ENCODE data around the gene UGT1A4. TPM values are rescaled to one million over a fixed set of nuclear protein-coding genes. Genes with fewer than 3 reads are reported as not detected.
A peak's percentile ranks its signal among the peaks of the same experiment; 100 is the strongest.

UGT1A4 gene
- total RNA-seq, 4 donors from 2014 or later = 7.5 to 12.9 (median 12.3) TPM; not detected in 1

GRCh38 chr2:233814056-233814835 is 95.7 kb downstream of the UGT1A4 start:
- Histone ChIP-seq H3K4me3 (no peak overlapping the region), H3K4me1 (no peaks in the 10 kb centered on the region), H3K27ac (no peak overlapping the region), H3K36me3 (no peaks in the 10 kb centered on the region), H3K9me3 (no peaks in the 10 kb centered on the region), H3K27me3 (no peaks in the 10 kb centered on the region)
- peak in 2 of 3 donors; percentile 27 to 35 for DNase-seq
- TF ChIP-seq CTCF (IDR thresholded peaks at IDR 0.05) (no peak), POLR2A (IDR thresholded peaks at IDR 0.05) (no peak)

GRCh38 chr2:233815861-233816260 is 97.3 kb downstream of the UGT1A4 start:
- H3K36me3 ChIP-seq = no peaks in the 10 kb centered on the region
- H3K27ac ChIP-seq = no peak overlapping the region
- H3K9me3 ChIP-seq = no peaks in the 10 kb centered on the region
- TF ChIP-seq CTCF (IDR thresholded peaks at IDR 0.05) = no peak
- TF ChIP-seq POLR2A (IDR thresholded peaks at IDR 0.05) = no peak
- DNase-seq = no peak
- no peaks in the 10 kb centered on the region for H3K4me1 ChIP-seq
- H3K27me3 ChIP-seq = no peaks in the 10 kb centered on the region
- no peak overlapping the region for H3K4me3 ChIP-seq

DNA sequence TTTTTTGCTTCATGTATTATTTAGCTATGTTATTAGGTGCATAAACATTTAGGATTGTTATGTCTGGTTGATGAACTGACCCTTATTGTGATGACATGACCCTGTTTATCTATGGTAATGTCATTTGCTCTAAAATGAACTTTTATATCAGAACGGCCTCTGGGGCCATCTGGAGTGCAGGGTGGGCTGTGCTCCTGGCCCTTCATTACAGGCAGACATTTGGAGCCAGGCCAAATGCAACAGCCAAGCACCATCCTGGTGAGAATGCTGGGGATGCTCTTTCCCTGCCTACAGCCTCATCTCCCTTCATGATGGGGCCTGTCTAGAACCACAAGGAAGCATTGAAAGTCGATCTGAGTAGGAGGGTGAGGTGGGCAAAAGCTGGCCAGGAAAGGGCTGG is 97.8 kb downstream of the UGT1A4 start:
- Histone ChIP-seq H3K9me3 (no peaks in the 10 kb centered on the region), H3K27ac (no peak overlapping the region), H3K4me3 (no peak overlapping the region), H3K4me1 (no peaks in the 10 kb centered on the region), H3K36me3 (no peaks in the 10 kb centered on the region), H3K27me3 (no peaks in the 10 kb centered on the region)
- TF ChIP-seq CTCF (IDR thresholded peaks at IDR 0.05) (no peak), POLR2A (IDR thresholded peaks at IDR 0.05) (no peak)
- peak in 1 of 3 donors; percentile 21 for DNase-seq

DNA sequence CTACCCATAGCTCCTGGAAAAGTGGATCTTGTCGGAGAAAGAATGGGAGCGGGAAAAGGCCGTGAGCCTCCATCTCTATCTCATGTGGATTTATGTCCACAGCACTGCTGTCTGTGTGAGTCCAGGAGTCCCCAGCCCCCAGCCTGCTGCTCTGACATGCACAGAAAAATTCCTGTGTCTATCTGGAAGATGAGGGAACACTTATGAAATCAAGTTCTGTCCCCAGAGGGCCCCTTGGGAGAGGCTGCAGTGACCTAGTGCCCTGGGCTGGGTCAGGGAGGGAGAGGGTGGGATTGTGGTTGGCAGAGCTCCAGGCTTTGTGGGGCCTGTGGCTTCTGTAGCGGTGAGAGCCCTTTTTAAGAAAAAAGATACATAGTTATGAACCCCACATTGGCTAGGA is 98.2 kb downstream of the UGT1A4 start:
- TF ChIP-seq POLR2A (IDR thresholded peaks at IDR 0.05) (no peak), CTCF (IDR thresholded peaks at IDR 0.05) (no peak)
- Histone ChIP-seq H3K4me3 (no peak overlapping the region), H3K27ac (no peak overlapping the region), H3K9me3 (no peaks in the 10 kb centered on the region), H3K27me3 (no peaks in the 10 kb centered on the region), H3K4me1 (no peaks in the 10 kb centered on the region), H3K36me3 (no peaks in the 10 kb centered on the region)
- peak in 2 of 3 donors; percentile 9 to 23 for DNase-seq

DNA sequence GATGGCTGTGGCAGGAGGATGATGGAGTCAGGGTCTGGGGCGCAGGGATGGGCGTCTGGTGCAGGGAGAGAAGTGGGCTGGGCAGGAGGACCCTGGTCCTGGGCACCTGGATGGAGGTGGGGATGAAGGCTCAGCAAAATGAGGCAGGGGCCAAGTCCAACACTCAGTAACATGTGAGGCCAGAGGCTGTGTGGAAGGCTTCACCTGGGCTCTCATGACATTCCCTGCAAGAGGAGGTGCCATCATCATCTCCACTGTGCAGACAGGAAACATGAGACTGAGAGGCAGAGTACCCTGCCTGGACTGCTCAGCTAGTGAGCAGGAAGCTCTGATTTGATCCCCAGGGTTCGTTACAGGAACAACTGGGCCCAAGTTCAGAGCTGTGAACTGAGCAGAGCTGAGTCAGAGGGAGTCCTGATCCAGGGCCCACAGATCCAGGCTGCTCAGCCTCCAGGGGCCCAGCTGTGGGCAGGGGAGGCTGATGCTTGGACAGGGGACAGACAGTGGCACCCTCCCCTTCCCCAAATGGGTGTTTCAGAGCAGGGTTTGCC is 98.9 kb downstream of the UGT1A4 start:
- peak in 2 of 3 donors; percentile 25 to 43 for DNase-seq
- no peak overlapping the region for H3K4me3 ChIP-seq
- H3K27me3 ChIP-seq = no peaks in the 10 kb centered on the region
- no peaks in the 10 kb centered on the region for H3K36me3 ChIP-seq
- no peaks in the 10 kb centered on the region for H3K4me1 ChIP-seq
- H3K27ac ChIP-seq = no peak overlapping the region
- H3K9me3 ChIP-seq = no peaks in the 10 kb centered on the region
- TF ChIP-seq CTCF (IDR thresholded peaks at IDR 0.05) (no peak), POLR2A (IDR thresholded peaks at IDR 0.05) (no peak)

All from Peyer's patch (tissue), 4 donors.